A673 (cell line): Measurements from ENCODE around the gene CCDC40. TPM values are rescaled to one million over a fixed set of nuclear protein-coding genes. Genes with fewer than 3 reads are reported as not detected.

ENCODE experiments used
- BruUV-seq: library from RNA; stranded (reverse); fragments of 400-500 nt; replicated peaks from 2 replicates; lab custom pipeline; 2021; lab: Mats Ljungman, UMichigan
- CTCF ChIA-PET: fragments of 300-600 bp; sonication (Branson Sonifier 250); formaldehyde crosslinking; loops from one replicate; lab custom pipeline; 2022; ENCODE audit warnings: antibody characterized with exemption; lab: Charles Lee
- POLR2A ChIA-PET: fragments of 300-600 bp; sonication (Branson Sonifier 250); formaldehyde crosslinking; loops from one replicate; lab custom pipeline; 2022; ENCODE audit warnings: antibody characterized with exemption; ENCODE audit not compliant: low non-redundant PET; lab: Charles Lee
- DNase-seq: peaks from one replicate; pipeline ENCODE4 v3.0.0-alpha.2; 2015; ENCODE audit warnings: low spot score
- H3K27ac ChIP-seq: fragments of 200-600 bp; sonication (generic); 2 replicates; pipeline ENCODE4 v1.5.1; 2016; ENCODE audit warnings: mixed run types, low read depth, mild to moderate bottlenecking, mixed read lengths, antibody characterized with exemption, low read length; ENCODE audit not compliant: poor library complexity, severe bottlenecking
- H3K27me3 ChIP-seq: fragments of 200-600 bp; sonication (generic); replicated peaks from 2 replicates; pipeline ENCODE4 v1.6.1; 2017; ENCODE audit warnings: mixed run types, low read depth, mild to moderate bottlenecking, mixed read lengths, antibody characterized with exemption, low read length; ENCODE audit not compliant: insufficient read depth, poor library complexity
- H3K36me3 ChIP-seq: fragments of 200-600 bp; sonication (generic); 2 replicates; pipeline ENCODE4 v1.6.1; 2016; ENCODE audit warnings: mixed run types, mild to moderate bottlenecking, mixed read lengths, antibody characterized with exemption, low read length; ENCODE audit not compliant: insufficient read depth, poor library complexity, severe bottlenecking
- H3K4me1 ChIP-seq: fragments of 200-600 bp; sonication (generic); 2 replicates; pipeline ENCODE4 v1.6.1; 2017; ENCODE audit warnings: mixed run types, mild to moderate bottlenecking, mixed read lengths, antibody characterized with exemption, low read length; ENCODE audit not compliant: insufficient read depth, poor library complexity, severe bottlenecking
- H3K4me3 ChIP-seq: fragments of 200-600 bp; sonication (generic); 2 replicates; pipeline ENCODE4 v1.5.1; 2016; ENCODE audit warnings: low read depth, mixed run types, mild to moderate bottlenecking, mixed read lengths, low read length; ENCODE audit not compliant: poor library complexity, severe bottlenecking
- H3K9me3 ChIP-seq: fragments of 200-600 bp; sonication (generic); 2 replicates; pipeline ENCODE4 v1.6.1; 2016; ENCODE audit warnings: mixed run types, low read depth, mild to moderate bottlenecking, mixed read lengths, antibody characterized with exemption, low read length; ENCODE audit not compliant: poor library complexity, severe bottlenecking
- CTCF ChIP-seq: fragments of 300-800, 200-600 bp; sonication (generic); conservative IDR thresholded peaks from 2 replicates; pipeline ENCODE4 v1.5.1; 2017; ENCODE audit warnings: low read depth, mild to moderate bottlenecking, antibody characterized with exemption, low read length, moderate library complexity, mixed read lengths
- EZH2 ChIP-seq: fragments of 200-600 bp; sonication (generic); IDR thresholded peaks from 2 replicates; pipeline ENCODE4 v1.6.1; 2017; ENCODE audit warnings: borderline replicate concordance, low read depth, mild to moderate bottlenecking, mixed read lengths, antibody characterized with exemption, low read length; ENCODE audit not compliant: poor library complexity, severe bottlenecking
- intact Hi-C: fragments of 100-400 bp; cut with micrococcal nuclease; formaldehyde crosslinking; loops from one replicate; pipeline ENCODE4 v1.10.0; 2022; ENCODE audit not compliant: unreplicated experiment
- total RNA-seq: library from RNA; stranded (reverse); gene quantifications from 2 replicates; pipeline ENCODE4 v1.2.3, GENCODE V29; 2021

CCDC40 gene
- total RNA-seq, 1 experiment from 2014 or later: 3.5 TPM

GRCh38 chr17:79997011-79997660 lies 39.3 kb upstream of the CCDC40 start:
- Histone ChIP-seq H3K27ac (peak overlapping the region; percentile 80), H3K27me3 (no peaks in the 10 kb centered on the region), H3K36me3 (no peaks in the 10 kb centered on the region), H3K4me1 (peaks cover 38% of the 10 kb centered on the region), H3K4me3 (no peak overlapping the region), H3K9me3 (no peaks in the 10 kb centered on the region)
- TF ChIP-seq EZH2: no peak
- no peak for TF ChIP-seq CTCF
- peak; percentile 88 for DNase-seq
- CTCF ChIA-PET: interaction anchor here (0.6 to 1.3 kb wide), 3 partner anchors 11 to 1712 kb away, joined by 8 to 12 read pairs (median 11); no protein-coding TSS in a partner anchor
- no TSS peak for BruUV-seq
- POLR2A ChIA-PET: no interaction called here
- intact Hi-C loops: no loop called here

GRCh38 chr17:80000136-80000535 lies 36.3 kb upstream of the CCDC40 start:
- Histone ChIP-seq H3K36me3 (no peaks in the 10 kb centered on the region), H3K27me3 (no peaks in the 10 kb centered on the region), H3K4me3 (no peak overlapping the region), H3K9me3 (no peaks in the 10 kb centered on the region), H3K27ac (no peak overlapping the region), H3K4me1 (peaks cover 18% of the 10 kb centered on the region)
- intact Hi-C loops: no loop called here
- POLR2A ChIA-PET: no interaction called here
- no peak for TF ChIP-seq CTCF
- DNase-seq: no peak
- CTCF ChIA-PET: no interaction called here
- BruUV-seq: no TSS peak

- Histone ChIP-seq H3K27ac (no peak overlapping the region), H3K36me3 (no peaks in the 10 kb centered on the region), H3K4me3 (no peak overlapping the region), H3K4me1 (peaks cover 18% of the 10 kb centered on the region), H3K27me3 (no peaks in the 10 kb centered on the region), H3K9me3 (no peaks in the 10 kb centered on the region)
- no TSS peak for BruUV-seq
- intact Hi-C loops: no loop called here
- POLR2A ChIA-PET: no interaction called here
- DNase-seq: no peak
- CTCF ChIA-PET: interaction anchor here (0.6 kb wide), 1 partner anchor 968 kb away, joined by 3 read pairs; no protein-coding TSS in a partner anchor
- TF ChIP-seq CTCF (no peak), EZH2 (no peak)
Observed at GRCh38 chr17:80000981-80001775, 35.3 kb upstream of the CCDC40 start.
